ENCODE measurements around the gene TMEM43.

Gene TMEM43

DNA sequence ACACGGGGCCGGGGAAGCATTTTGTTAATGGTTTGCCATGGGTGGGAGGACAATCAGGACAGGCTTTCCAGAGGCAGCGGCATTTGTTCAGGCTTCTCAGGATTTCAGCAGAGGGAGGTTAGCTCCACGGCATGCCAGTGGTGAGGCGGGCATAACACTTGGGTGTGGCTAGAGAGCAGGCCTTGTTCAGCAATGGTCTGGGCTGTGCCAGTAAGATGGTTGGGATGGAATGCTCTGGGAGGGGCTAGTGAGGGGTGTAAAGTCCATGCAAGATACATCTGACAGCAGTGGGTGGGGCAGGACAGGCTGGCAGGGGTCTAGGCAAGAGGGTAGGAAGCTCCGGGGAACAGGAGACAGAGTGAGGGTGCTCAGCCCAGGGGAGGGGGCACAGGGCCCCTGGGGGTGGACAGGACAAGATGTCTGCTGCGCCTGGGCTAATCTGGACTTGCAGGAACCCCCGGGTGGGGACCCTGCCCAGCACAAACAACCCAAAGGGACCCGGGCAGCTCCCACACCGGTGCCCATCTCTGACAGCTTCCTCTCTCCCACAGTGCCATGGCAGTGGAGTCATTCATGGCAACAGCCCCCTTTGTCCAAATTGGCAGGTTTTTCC lies 8.4 kb downstream of the TMEM43 start:
- no peaks in the 10 kb centered on the region for H3K9me3 ChIP-seq (ENCODE audit: control insufficient read depth, low read length)
- H2BK12ac ChIP-seq (ENCODE audit: low read length in 2 of 2) = no peak overlapping the region
- WGBS = 96% methylated on average over 10 of the region's 10 CpGs
- H3K4me3 ChIP-seq (ENCODE audit: insufficient read depth in 1 of 2, low read depth in 1 of 2, low read length in 2 of 2) = no peak overlapping the region
- no peak overlapping the region for H2BK15ac ChIP-seq (ENCODE audit: low read depth, poor library complexity, severe bottlenecking)
- peaks cover 58% of the 10 kb centered on the region for H3K79me1 ChIP-seq (replicated peaks; ENCODE audit: low read length, poor library complexity, severe bottlenecking)
- H3K4ac ChIP-seq (ENCODE audit: low read depth in 1 of 2, low read length in 2 of 2) = no peak overlapping the region
- no peak for DNase-seq
- H4K91ac ChIP-seq (ENCODE audit: low read length) = no peak overlapping the region
- H2AK5ac ChIP-seq (ENCODE audit: low read length, severe bottlenecking) = no peak overlapping the region
- H4K8ac ChIP-seq (ENCODE audit: low read length) = no peak overlapping the region
- H3K27me3 ChIP-seq (ENCODE audit: control insufficient read depth in 1 of 2, insufficient read depth in 1 of 2, low read length in 2 of 2) = no peaks in the 10 kb centered on the region
- peaks cover 6% of the 10 kb centered on the region for H3K4me1 ChIP-seq (ENCODE audit: control insufficient read depth, insufficient read depth, low read depth, low read length)
- no peak overlapping the region for H3K14ac ChIP-seq (ENCODE audit: low read length in 2 of 2)
- no peak overlapping the region for H3K27ac ChIP-seq (ENCODE audit: low read length, poor library complexity, severe bottlenecking)
- H3K36me3 ChIP-seq (ENCODE audit: control insufficient read depth in 1 of 2, insufficient read depth in 2 of 2, low read depth in 1 of 2, low read length in 2 of 2) = peaks cover 87 to 96% of the 10 kb centered on the region in 2 experiments
- H3K18ac ChIP-seq (ENCODE audit: low read depth in 1 of 2, low read length in 2 of 2) = no peak overlapping the region
- H3K23ac ChIP-seq (ENCODE audit: low read length in 2 of 2) = no peak overlapping the region
- H2BK120ac ChIP-seq (ENCODE audit: low read depth, low read length) = no peak overlapping the region
- H3K4me2 ChIP-seq (ENCODE audit: low read length, poor library complexity, severe bottlenecking) = no peak overlapping the region
- H2AFZ ChIP-seq (ENCODE audit: low read depth, low read length) = no peak overlapping the region
- no peak overlapping the region for H3K9ac ChIP-seq (ENCODE audit: low read length)
- no peak overlapping the region for H2BK5ac ChIP-seq (ENCODE audit: low read depth, low read length, poor library complexity, severe bottlenecking)

- Histone ChIP-seq H3K27me3 (ENCODE audit: control insufficient read depth in 1 of 2, insufficient read depth in 1 of 2, low read length in 2 of 2) (no peaks in the 10 kb centered on the region), H2BK12ac (ENCODE audit: low read length in 2 of 2) (no peak overlapping the region), H4K91ac (ENCODE audit: low read length) (no peak overlapping the region), H3K9ac (ENCODE audit: low read length) (no peak overlapping the region), H3K79me1 (replicated peaks; ENCODE audit: low read length, poor library complexity, severe bottlenecking) (peaks cover 53% of the 10 kb centered on the region), H3K36me3 (ENCODE audit: control insufficient read depth in 1 of 2, insufficient read depth in 2 of 2, low read depth in 1 of 2, low read length in 2 of 2) (peaks cover 91 to 96% of the 10 kb centered on the region in 2 experiments), H3K4me3 (ENCODE audit: insufficient read depth in 1 of 2, low read depth in 1 of 2, low read length in 2 of 2) (no peak overlapping the region), H2BK120ac (ENCODE audit: low read depth, low read length) (no peak overlapping the region), H4K8ac (ENCODE audit: low read length) (no peak overlapping the region), H3K23ac (ENCODE audit: low read length in 2 of 2) (no peak overlapping the region), H2BK5ac (ENCODE audit: low read depth, low read length, poor library complexity, severe bottlenecking) (no peak overlapping the region), H3K4ac (ENCODE audit: low read depth in 1 of 2, low read length in 2 of 2) (no peak overlapping the region), H3K4me1 (ENCODE audit: control insufficient read depth, insufficient read depth, low read depth, low read length) (peaks cover 6% of the 10 kb centered on the region), H3K9me3 (ENCODE audit: control insufficient read depth, low read length) (no peaks in the 10 kb centered on the region), H2AFZ (ENCODE audit: low read depth, low read length) (no peak overlapping the region), H3K14ac (ENCODE audit: low read length in 2 of 2) (no peak overlapping the region), H3K27ac (ENCODE audit: low read length, poor library complexity, severe bottlenecking) (no peak overlapping the region), H2AK5ac (ENCODE audit: low read length, severe bottlenecking) (no peak overlapping the region), H3K4me2 (ENCODE audit: low read length, poor library complexity, severe bottlenecking) (no peak overlapping the region), H3K18ac (ENCODE audit: low read depth in 1 of 2, low read length in 2 of 2) (no peak overlapping the region), H2BK15ac (ENCODE audit: low read depth, poor library complexity, severe bottlenecking) (no peak overlapping the region)
- DNase-seq = no peak
- WGBS = over 99% methylated on average over 5 of the region's 5 CpGs
Observed at GRCh38 chr3:14133876-14134275, 9.0 kb downstream of the TMEM43 start.

DNA sequence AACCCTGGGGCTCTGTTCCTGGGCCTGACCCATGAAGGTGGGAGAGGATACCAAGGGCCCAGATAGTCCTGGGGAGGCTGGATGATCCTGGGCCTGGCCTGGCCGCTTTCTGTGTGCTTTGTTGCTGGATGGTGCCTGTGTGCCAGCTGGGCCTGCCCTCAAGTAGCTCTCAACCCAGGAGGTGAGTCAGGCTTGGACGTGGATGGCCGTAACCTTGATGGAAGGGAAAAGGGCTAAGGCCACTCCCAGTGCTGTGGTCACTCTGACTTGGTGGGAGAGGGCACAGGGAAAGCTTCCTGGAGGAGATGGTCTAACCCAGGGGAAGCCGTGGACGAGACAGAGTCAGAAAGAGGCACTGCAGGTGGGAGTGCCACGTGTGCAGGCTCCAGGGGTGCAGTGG lies 9.4 kb downstream of the TMEM43 start:
- no peak overlapping the region for H3K27ac ChIP-seq (ENCODE audit: low read length, poor library complexity, severe bottlenecking)
- H2BK5ac ChIP-seq (ENCODE audit: low read depth, low read length, poor library complexity, severe bottlenecking) = no peak overlapping the region
- H2AFZ ChIP-seq (ENCODE audit: low read depth, low read length) = no peak overlapping the region
- H3K4ac ChIP-seq (ENCODE audit: low read depth in 1 of 2, low read length in 2 of 2) = no peak overlapping the region
- H2BK12ac ChIP-seq (ENCODE audit: low read length in 2 of 2) = no peak overlapping the region
- H3K9ac ChIP-seq (ENCODE audit: low read length) = no peak overlapping the region
- H4K91ac ChIP-seq (ENCODE audit: low read length) = no peak overlapping the region
- no peak overlapping the region for H2BK120ac ChIP-seq (ENCODE audit: low read depth, low read length)
- no peaks in the 10 kb centered on the region for H3K9me3 ChIP-seq (ENCODE audit: control insufficient read depth, low read length)
- no peak overlapping the region for H2AK5ac ChIP-seq (ENCODE audit: low read length, severe bottlenecking)
- peaks cover 94 to 97% of the 10 kb centered on the region in 2 experiments for H3K36me3 ChIP-seq (ENCODE audit: control insufficient read depth in 1 of 2, insufficient read depth in 2 of 2, low read depth in 1 of 2, low read length in 2 of 2)
- H3K4me1 ChIP-seq (ENCODE audit: control insufficient read depth, insufficient read depth, low read depth, low read length) = peaks cover 6% of the 10 kb centered on the region
- H4K8ac ChIP-seq (ENCODE audit: low read length) = no peak overlapping the region
- DNase-seq = no peak
- H3K4me2 ChIP-seq (ENCODE audit: low read length, poor library complexity, severe bottlenecking) = no peak overlapping the region
- no peak overlapping the region for H3K18ac ChIP-seq (ENCODE audit: low read depth in 1 of 2, low read length in 2 of 2)
- no peak overlapping the region for H2BK15ac ChIP-seq (ENCODE audit: low read depth, poor library complexity, severe bottlenecking)
- 91% methylated on average over 6 of the region's 6 CpGs for WGBS
- no peak overlapping the region for H3K23ac ChIP-seq (ENCODE audit: low read length in 2 of 2)
- no peak overlapping the region for H3K4me3 ChIP-seq (ENCODE audit: insufficient read depth in 1 of 2, low read depth in 1 of 2, low read length in 2 of 2)
- peaks cover 52% of the 10 kb centered on the region for H3K79me1 ChIP-seq (replicated peaks; ENCODE audit: low read length, poor library complexity, severe bottlenecking)
- H3K27me3 ChIP-seq (ENCODE audit: control insufficient read depth in 1 of 2, insufficient read depth in 1 of 2, low read length in 2 of 2) = no peaks in the 10 kb centered on the region
- H3K14ac ChIP-seq (ENCODE audit: low read length in 2 of 2) = no peak overlapping the region

DNA sequence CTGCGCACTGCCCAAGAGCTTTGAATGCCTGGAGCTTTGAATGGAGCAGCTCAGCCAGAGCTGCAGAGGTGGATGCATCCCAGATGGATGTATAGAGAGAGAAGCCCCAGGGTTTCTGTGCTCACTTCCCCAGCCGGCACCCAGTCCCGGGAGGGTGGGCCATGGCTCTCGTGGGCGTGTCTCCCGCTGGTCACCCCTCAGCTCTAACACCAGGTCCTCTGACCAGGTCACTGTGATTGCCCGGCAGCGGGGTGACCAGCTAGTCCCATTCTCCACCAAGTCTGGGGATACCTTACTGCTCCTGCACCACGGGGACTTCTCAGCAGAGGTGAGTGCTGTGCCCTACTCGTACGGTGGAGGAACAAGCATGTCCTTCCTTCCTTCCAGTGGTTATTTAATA lies 10.7 kb downstream of the TMEM43 start:
- Histone ChIP-seq H3K4me1 (ENCODE audit: control insufficient read depth, insufficient read depth, low read depth, low read length) (peaks cover 6% of the 10 kb centered on the region), H2BK12ac (ENCODE audit: low read length in 2 of 2) (no peak overlapping the region), H3K79me1 (replicated peaks; ENCODE audit: low read length, poor library complexity, severe bottlenecking) (peaks cover 48% of the 10 kb centered on the region), H2BK5ac (ENCODE audit: low read depth, low read length, poor library complexity, severe bottlenecking) (no peak overlapping the region), H3K4ac (ENCODE audit: low read depth in 1 of 2, low read length in 2 of 2) (no peak overlapping the region), H3K27me3 (ENCODE audit: control insufficient read depth in 1 of 2, insufficient read depth in 1 of 2, low read length in 2 of 2) (no peaks in the 10 kb centered on the region), H3K23ac (ENCODE audit: low read length in 2 of 2) (no peak overlapping the region), H4K91ac (ENCODE audit: low read length) (no peak overlapping the region), H2BK15ac (ENCODE audit: low read depth, poor library complexity, severe bottlenecking) (no peak overlapping the region), H2AFZ (ENCODE audit: low read depth, low read length) (no peak overlapping the region), H3K14ac (ENCODE audit: low read length in 2 of 2) (no peak overlapping the region), H3K9ac (ENCODE audit: low read length) (no peak overlapping the region), H3K36me3 (ENCODE audit: control insufficient read depth in 1 of 2, insufficient read depth in 2 of 2, low read depth in 1 of 2, low read length in 2 of 2) (peaks cover 95 to 97% of the 10 kb centered on the region in 2 experiments), H2BK120ac (ENCODE audit: low read depth, low read length) (no peak overlapping the region), H3K27ac (ENCODE audit: low read length, poor library complexity, severe bottlenecking) (no peak overlapping the region), H4K8ac (ENCODE audit: low read length) (no peak overlapping the region), H3K4me3 (ENCODE audit: insufficient read depth in 1 of 2, low read depth in 1 of 2, low read length in 2 of 2) (no peak overlapping the region), H2AK5ac (ENCODE audit: low read length, severe bottlenecking) (no peak overlapping the region), H3K4me2 (ENCODE audit: low read length, poor library complexity, severe bottlenecking) (no peak overlapping the region), H3K18ac (ENCODE audit: low read depth in 1 of 2, low read length in 2 of 2) (no peak overlapping the region), H3K9me3 (ENCODE audit: control insufficient read depth, low read length) (no peaks in the 10 kb centered on the region)
- DNase-seq = no peak
- 96% methylated on average over 11 of the region's 11 CpGs for WGBS
